Keratinocyte (primary cell): ENCODE data around the gene RNF41. TPM values are rescaled to one million over a fixed set of nuclear protein-coding genes. Genes with fewer than 3 reads are reported as not detected.

Experiments
- DNase-seq: peaks from one replicate; pipeline ENCODE4 v3.0.0-alpha.2; 2011; ENCODE audit warnings: low read depth, missing footprints, low spot score
- FAIRE-seq: peaks from 2 replicates; lab custom pipeline; 2011; peaks lifted over from hg19 to GRCh38; lab: Jason Lieb, UNC
- H2AFZ ChIP-seq: 2 replicates; pipeline ENCODE4 v1.6.0; 2012; ENCODE audit warnings: low read length, control low read depth, inconsistent platforms; ENCODE audit not compliant: control insufficient read depth
- H3K27ac ChIP-seq: 2 replicates; pipeline ENCODE4 v1.5.1; 2011; ENCODE audit warnings: low read length; ENCODE audit not compliant: control insufficient read depth, insufficient read depth
- H3K27me3 ChIP-seq: 3 replicates; pipeline ENCODE4 v1.6.0; 2011; ENCODE audit warnings: low read length; ENCODE audit not compliant: control insufficient read depth, insufficient read depth; ENCODE audit errors: extremely low read depth
- H3K36me3 ChIP-seq, 2 experiments: 2 replicates in 1 of 2; 3 replicates in 1 of 2; pipeline ENCODE4 v1.5.1; 2011; ENCODE audit warnings: low read length in 2 of 2, mild to moderate bottlenecking in 1 of 2; ENCODE audit not compliant: control insufficient read depth in 2 of 2, insufficient read depth in 2 of 2; ENCODE audit errors: extremely low read depth in 1 of 2
- H3K4me1 ChIP-seq: 3 replicates; pipeline ENCODE4 v1.5.1; 2011; ENCODE audit warnings: low read length; ENCODE audit not compliant: control insufficient read depth, insufficient read depth; ENCODE audit errors: extremely low read depth
- H3K4me2 ChIP-seq: 3 replicates; pipeline ENCODE4 v1.6.0; 2011; ENCODE audit warnings: low read depth, low read length; ENCODE audit not compliant: control insufficient read depth, insufficient read depth; ENCODE audit errors: extremely low read depth
- H3K4me3 ChIP-seq, 3 experiments: fragments of 200-600 bp in 1 of 3; sonication (generic) in 1 of 3; 2 replicates in 2 of 3; 3 replicates in 1 of 3; pipeline ENCODE4 v1.5.1; 2011 to 2016; ENCODE audit warnings: low read length in 3 of 3, mild to moderate bottlenecking in 3 of 3, control low read depth in 2 of 3, inconsistent platforms in 1 of 3, low read depth in 1 of 3, mixed read lengths in 1 of 3, mixed run types in 1 of 3, moderate library complexity in 1 of 3; ENCODE audit not compliant: control insufficient read depth in 2 of 3, insufficient read depth in 2 of 3; ENCODE audit errors: extremely low read depth in 1 of 3
- H3K79me2 ChIP-seq: 2 replicates; pipeline ENCODE4 v1.6.0; 2012; ENCODE audit warnings: low read length; ENCODE audit not compliant: control insufficient read depth, insufficient read depth
- H3K9ac ChIP-seq: 3 replicates; pipeline ENCODE4 v1.6.0; 2011; ENCODE audit warnings: low read length; ENCODE audit not compliant: control insufficient read depth, insufficient read depth; ENCODE audit errors: extremely low read depth
- H3K9me1 ChIP-seq: 3 replicates; pipeline ENCODE4 v1.6.0; 2011; ENCODE audit warnings: low read length; ENCODE audit not compliant: control insufficient read depth, insufficient read depth; ENCODE audit errors: extremely low read depth
- H3K9me3 ChIP-seq: 2 replicates; pipeline ENCODE4 v1.5.1; 2012; ENCODE audit warnings: low read depth, low read length; ENCODE audit not compliant: control insufficient read depth
- H4K20me1 ChIP-seq: 3 replicates; pipeline ENCODE4 v1.6.0; 2011; ENCODE audit warnings: low read length; ENCODE audit not compliant: control insufficient read depth, insufficient read depth; ENCODE audit errors: extremely low read depth
- CTCF ChIP-seq, 3 experiments: IDR thresholded peaks in 1 of 3; conservative IDR thresholded peaks in 1 of 3; optimal IDR thresholded peaks in 1 of 3; 2 replicates in 2 of 3; 3 replicates in 1 of 3; pipeline versions ENCODE3 to v1.5.1; 2011; ENCODE audit warnings: low read length in 3 of 3, mild to moderate bottlenecking in 3 of 3, moderate library complexity in 2 of 3, control low read depth in 1 of 3, inconsistent platforms in 1 of 3; ENCODE audit not compliant: insufficient read depth in 2 of 3; ENCODE audit errors: extremely low read depth in 1 of 3
- EZH2 ChIP-seq: IDR thresholded peaks from one replicate; pipeline ENCODE4 v1.6.1; 2012; ENCODE audit warnings: inconsistent platforms, mild to moderate bottlenecking, low read length, moderate library complexity
- dilution Hi-C: fragments of 300-500 bp; cut with MboI; formaldehyde crosslinking; loops from one replicate; pipeline ENCODE4 v1.7.0; 2020; ENCODE audit warnings: low sequenced_read_pairs; ENCODE audit not compliant: extremely low pct_ligation_motif_present
- polyA plus RNA-seq, 5 experiments: library from polyadenylated mRNA; depleted of rRNA in 3 of 5; stranded (reverse) in 3 of 5; stranded (forward) in 1 of 5; unstranded in 1 of 5; fragments of >200 nt; gene quantifications; 1 replicate in 1 of 5; 2 replicates in 3 of 5; 3 replicates in 1 of 5; pipeline versions ENCODE4 v1.2.1 to v1.2.3, GENCODE V29; 2011 to 2012; ENCODE audit warnings: missing spikeins in 2 of 5, low read depth in 1 of 5, low replicate concordance in 1 of 5

RNF41 gene
- polyA plus RNA-seq, 1 donor (not counting 4 experiments of a cell fraction or from before 2014, with no cell fraction given): 42.2 TPM

DNA sequence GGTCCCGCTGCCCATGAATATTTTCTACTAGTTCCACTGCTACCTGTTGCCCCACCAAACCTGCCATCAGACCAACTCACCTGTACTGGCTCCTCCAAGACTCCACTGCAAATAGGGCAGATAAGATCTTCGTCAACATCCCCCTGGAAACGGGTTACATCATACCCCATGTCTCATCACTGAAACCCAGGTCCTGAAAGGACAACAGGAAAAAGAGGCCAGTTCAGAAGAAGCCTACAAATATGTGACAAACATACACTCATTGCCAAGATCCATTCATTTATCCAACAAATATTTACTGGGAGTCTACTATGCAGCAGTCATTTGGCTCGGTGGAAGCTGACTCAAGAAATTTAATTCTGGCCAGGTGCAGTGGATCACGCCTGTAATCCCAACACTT, 7.8 kb downstream of the RNF41 start:
- H3K4me1 ChIP-seq: no peaks in the 10 kb centered on the region
- no peaks in the 10 kb centered on the region for H3K9me3 ChIP-seq
- no peak overlapping the region for H2AFZ ChIP-seq
- H3K9ac ChIP-seq: no peak overlapping the region
- dilution Hi-C loops: no loop called here
- H3K4me2 ChIP-seq: no peak overlapping the region
- no peak overlapping the region for H3K27ac ChIP-seq
- no peak overlapping the region for H3K4me3 ChIP-seq
- peaks cover 7% of the 10 kb centered on the region for H3K79me2 ChIP-seq
- H3K9me1 ChIP-seq: no peaks in the 10 kb centered on the region
- peaks cover 30% of the 10 kb centered on the region in 2 experiments for H3K36me3 ChIP-seq
- no peak for TF ChIP-seq EZH2
- no peak for TF ChIP-seq CTCF (optimal IDR thresholded peaks at IDR 0.05 in 1 of 3, IDR thresholded peaks at IDR 0.05 in 1 of 3, conservative IDR thresholded peaks at IDR 0.05 in 1 of 3; ENCODE audit: extremely low read depth in 1 of 3, insufficient read depth in 2 of 3, low read length in 3 of 3)
- FAIRE-seq (no peak), DNase-seq (no peak)
- H3K27me3 ChIP-seq: no peaks in the 10 kb centered on the region
- H4K20me1 ChIP-seq: no peaks in the 10 kb centered on the region

- Histone ChIP-seq H3K4me1 (no peaks in the 10 kb centered on the region), H2AFZ (no peak overlapping the region), H3K9me1 (no peaks in the 10 kb centered on the region), H3K36me3 (peaks cover 35 to 39% of the 10 kb centered on the region in 2 experiments), H3K79me2 (peaks cover under 1% of the 10 kb centered on the region), H3K9me3 (no peaks in the 10 kb centered on the region), H3K4me2 (no peak overlapping the region), H4K20me1 (no peaks in the 10 kb centered on the region), H3K27me3 (no peaks in the 10 kb centered on the region), H3K9ac (no peak overlapping the region), H3K27ac (no peak overlapping the region), H3K4me3 (no peak overlapping the region)
- DNase-seq (no peak), FAIRE-seq (no peak)
- TF ChIP-seq CTCF (optimal IDR thresholded peaks at IDR 0.05 in 1 of 3, IDR thresholded peaks at IDR 0.05 in 1 of 3, conservative IDR thresholded peaks at IDR 0.05 in 1 of 3; ENCODE audit: extremely low read depth in 1 of 3, insufficient read depth in 2 of 3, low read length in 3 of 3) (no peak), EZH2 (no peak)
- dilution Hi-C loops: no loop called here
Measured at GRCh38 chr12:56212361-56212760, 9.4 kb downstream of the RNF41 start.
